IPS-NIHi7 (cell line): ENCODE data around the gene UROC1.

Experiments
- DNase-seq: peaks from one replicate; pipeline ENCODE4 v3.0.0; 2012; ENCODE audit warnings: mixed read lengths; ENCODE audit errors: extremely low spot score

UROC1 gene

DNA sequence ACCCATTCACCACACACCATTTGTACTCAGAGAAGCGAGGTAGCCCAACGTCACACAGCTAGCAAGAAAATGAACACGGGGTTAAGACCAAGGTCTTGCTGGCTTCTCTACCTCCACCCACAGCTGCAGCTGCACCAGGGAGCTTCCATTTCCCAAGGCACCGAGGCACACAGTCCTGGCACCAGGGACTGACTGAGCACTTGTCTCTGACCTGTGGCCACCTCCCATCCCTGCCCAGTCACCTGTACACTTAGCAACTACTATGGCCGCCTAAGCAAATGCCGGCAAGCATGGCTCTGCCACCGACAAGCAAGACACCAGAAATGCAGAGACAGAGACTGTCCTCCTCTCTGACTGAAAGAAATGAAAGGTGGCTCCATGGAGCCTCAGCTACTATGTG, 57.2 kb downstream of the UROC1 start:
- no peak for DNase-seq

DNA sequence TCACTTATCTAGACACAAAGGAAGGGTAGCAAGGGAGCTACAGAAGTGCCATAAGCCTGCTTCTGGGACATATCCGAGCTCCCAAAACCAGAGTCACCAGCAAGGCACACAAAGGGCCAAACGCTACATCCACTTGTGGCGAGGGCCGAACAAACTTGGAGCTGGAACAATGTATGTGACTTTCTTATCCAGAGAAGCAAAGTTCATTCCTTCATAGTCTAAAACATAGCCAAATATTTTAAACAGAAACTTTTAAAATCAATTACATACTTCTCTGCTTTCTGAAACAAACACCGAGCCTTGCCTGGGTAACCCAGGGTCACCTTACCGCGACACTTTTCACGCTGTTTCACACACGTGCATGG, 57.8 kb downstream of the UROC1 start:
- no peak for DNase-seq

DNA sequence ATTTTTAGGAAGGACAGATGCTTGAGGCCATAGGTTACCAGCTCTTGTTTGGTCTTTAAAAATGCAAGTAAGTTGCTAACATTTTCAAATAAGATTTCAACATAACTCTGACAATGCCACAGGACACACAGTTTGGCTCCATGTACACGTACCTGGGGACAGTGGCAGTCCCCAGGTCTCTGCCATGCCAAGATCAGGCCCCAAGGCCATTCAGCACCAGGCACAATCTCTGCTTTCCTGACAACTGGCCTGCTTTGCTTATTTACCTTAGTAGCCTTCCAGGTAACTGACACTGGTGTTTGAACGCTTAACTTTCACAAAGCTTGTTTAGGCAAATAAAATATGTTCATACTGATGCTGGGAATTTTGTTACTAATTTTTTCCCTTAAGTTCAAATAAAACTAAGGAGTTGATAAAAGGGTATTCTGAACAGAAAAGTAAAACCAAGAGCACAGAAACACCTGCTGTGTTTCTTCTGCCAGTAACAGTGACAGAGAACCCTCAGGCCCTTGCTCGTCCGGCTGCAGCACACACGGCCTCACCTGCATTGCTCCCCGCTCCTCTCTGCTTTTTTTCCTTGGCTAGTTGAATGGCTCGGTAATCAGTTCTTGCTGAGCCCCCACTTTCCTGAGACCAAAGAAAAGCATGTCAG, 58.3 kb downstream of the UROC1 start:
- no peak for DNase-seq

DNA sequence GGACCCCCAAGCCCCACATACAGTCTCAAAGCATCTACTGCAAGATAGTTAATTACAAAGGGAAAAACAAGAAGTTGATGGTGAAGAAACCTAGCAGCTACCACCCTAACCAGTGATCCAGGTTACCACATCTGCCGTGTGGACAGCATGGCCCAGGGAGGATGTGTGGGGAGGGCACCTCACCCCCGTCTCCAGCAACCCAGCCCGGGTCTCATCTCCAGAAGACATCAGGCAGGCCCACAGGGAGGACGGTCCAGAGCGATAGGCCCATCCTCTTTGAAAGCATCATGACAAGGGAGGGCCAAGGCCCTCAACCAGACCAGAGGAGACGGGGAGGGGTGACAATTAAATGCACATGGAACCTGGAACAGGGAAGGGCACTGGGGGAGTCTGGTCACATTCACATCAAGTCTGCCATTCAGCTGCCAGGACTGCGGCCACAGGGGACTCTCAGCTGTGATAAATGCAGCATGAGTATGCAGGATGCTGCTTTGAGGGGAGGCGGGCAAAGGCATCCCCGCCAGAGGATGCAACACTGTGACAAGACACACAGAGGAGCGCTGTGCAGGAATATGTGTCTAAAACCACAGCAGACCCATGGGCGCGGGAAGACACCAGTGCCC, 60.7 kb downstream of the UROC1 start:
- no peak for DNase-seq

DNA sequence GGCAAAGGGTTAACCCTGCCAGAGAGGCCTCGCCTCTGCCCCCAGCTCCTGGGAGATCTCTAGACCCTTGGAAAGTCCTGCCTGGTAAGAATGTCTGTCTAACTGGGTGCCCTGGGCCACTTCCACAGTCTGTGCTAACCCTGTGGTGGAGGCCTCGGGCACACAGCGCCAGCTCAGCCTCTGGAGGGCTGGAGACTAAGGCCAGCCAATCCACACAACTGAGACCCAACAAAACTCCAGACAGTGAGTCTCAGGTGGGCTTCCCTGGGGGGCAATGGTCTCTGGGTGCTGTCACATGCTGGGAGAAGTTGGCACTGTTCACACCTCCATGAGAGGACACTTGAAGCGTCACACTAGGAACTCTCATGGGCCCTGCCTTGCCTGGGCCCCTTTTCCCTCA, 61.4 kb downstream of the UROC1 start:
- DNase-seq = no peak

DNA sequence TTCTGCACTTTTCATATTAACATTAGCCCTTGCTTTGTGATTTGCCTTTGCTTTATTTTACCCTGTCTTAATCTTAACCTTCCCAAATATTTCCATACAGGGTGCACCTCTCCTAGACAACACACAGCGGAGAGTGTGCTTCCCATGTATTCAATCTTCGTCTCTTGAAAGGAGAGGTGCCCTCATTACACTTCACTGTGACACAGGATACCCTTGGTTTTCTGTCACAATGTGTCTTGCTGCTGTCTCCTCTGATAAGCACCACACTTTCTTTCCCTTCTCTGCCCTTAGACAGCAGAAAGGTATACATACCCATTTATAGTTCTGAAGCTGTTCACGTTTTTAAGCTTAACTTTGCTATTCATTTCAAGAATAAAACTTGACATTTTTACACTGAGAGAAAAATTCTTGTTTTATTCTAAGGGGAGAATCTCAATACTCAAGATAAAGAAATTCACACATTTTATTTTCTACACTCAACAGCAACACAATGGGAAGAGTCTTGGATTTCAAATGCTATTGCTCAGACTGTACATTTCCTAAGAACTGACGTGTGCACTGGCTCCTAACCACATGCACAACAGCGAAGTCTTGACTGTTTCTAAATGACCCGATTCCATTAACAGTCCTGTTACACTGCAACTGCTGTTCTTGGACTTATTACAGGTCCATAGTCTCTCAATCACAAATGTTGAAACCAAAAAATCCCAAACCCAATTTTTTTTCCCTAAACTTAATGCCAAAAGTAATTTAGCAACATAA, 63.0 kb downstream of the UROC1 start:
- no peak for DNase-seq

DNA sequence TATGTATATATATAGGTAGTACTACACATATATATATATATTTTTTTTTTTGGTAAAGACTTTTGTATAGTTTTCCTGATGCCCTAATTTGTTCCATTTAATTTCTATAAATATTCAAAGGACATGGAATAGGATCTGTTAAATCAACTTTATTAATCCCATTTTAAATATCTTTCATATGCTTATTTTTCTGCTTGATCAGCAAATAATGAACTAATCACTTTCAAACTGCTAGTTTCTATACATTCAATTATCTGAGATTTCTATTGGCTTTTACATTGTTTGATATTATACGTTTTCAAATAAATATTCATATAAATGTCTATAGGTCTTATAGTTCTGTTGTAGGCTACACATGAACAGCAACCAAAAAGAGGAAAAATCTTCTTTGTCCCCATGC, 63.5 kb downstream of the UROC1 start:
- DNase-seq = no peak

DNA sequence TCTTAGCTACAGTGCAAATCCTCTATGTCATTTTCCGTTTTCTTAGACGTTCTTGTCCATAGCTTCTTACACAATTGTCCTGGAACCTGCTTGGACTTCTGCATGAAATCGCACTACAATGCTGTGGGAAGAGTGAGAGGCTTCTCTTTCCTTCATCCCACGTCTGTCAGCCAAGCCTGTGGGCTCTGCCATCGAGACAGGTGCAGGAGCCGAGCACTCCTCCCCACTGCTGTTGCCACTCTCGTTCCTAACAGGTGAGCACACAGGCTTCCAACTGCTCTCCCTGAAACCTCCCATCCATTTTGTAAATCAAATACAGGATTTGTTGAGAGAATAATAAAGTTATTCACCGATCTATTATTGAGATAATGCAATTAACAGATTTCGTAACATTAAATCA, 65.4 kb downstream of the UROC1 start:
- DNase-seq = no peak

DNA sequence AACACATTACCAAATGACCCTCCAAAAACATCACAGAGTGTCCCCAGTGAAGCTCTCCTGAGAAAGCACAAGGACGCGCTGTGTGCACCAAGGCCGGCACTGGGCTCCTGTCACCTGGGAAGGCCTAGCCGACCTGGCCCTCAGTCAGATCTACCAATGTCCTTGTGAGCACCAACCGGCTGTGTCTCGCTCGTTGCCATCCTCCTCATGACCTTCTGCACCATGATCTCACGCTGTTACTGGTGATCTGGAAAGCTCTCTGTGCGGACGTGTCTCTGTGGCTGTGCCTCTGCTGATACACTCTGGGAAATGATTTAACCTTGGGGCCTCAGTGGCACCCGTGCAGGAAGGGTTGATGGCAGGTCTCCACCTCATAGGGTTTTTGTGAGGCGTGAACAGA, 66.1 kb downstream of the UROC1 start:
- no peak for DNase-seq

DNA sequence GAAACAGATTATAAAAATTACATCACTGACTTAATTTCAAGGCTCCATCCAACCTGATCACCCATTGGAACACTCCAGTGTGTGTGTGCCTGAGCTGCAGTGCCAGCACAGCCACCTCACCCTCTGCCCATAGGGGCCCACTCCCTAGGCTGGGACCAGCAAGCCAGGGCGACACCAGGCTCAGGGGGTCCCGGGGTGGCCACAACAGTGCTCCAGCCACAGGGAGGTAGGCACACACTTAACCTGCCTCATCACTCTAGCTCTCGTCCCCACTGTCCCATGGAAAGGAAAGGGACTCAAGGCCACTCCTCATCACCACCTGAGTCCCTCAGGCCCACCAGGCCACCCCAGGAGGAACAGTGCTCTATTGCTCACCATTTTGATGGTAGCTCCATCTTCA, 66.8 kb downstream of the UROC1 start:
- DNase-seq = no peak

DNA sequence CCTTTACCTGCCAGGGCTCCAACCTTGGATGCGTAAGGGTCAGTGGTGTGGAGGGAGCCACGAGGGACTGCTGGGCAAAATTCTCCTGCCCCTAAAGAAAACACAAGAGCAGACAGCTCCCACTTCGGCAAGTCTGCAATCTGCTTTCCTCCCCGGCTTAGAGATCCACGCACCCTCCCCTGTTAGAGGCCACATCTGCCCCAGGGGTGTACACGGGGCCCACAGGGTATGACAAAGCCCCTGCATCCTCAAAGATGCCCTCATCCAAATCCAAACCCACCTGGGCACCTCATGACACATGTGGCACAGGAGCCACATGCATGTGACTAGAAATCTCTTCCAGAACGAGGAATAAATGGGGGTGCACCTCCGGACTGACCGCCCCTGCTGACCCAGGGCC, 67.4 kb downstream of the UROC1 start:
- DNase-seq = no peak

DNA sequence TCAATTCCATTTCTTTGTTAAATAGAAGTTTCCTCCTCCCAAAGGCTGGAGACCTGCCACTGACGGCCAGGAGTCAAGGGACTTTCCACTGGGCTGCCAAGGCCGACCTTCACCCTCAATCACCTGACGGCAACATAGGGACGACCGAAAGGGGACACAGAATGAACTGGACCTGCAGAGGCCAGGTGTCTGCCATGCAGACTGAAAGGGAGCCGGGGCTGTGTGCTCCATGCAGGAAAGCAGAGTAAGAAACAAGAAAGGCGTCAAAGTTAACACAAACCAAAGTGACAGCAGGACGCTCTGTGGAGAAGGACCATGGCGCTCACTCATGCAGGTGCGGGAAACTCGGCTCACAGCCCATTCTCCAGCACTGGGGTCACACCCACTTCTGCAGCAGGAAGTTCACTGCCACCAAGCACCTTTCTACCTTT, 67.9 kb downstream of the UROC1 start:
- no peak for DNase-seq

DNA sequence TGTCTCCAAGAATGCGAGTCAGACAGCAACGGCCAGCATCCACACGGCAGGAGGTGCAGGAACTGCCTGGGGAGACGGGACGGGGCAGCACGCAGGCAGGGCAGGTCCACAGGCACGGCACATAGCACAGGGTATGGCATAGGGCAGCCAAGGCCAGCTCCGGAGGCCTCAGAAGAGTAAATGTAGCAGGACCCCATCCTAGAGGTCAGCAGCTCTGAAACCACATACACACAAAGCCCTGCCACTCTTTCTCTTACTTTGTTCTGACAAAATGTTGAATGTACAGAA, 68.7 kb downstream of the UROC1 start:
- no peak for DNase-seq

DNA sequence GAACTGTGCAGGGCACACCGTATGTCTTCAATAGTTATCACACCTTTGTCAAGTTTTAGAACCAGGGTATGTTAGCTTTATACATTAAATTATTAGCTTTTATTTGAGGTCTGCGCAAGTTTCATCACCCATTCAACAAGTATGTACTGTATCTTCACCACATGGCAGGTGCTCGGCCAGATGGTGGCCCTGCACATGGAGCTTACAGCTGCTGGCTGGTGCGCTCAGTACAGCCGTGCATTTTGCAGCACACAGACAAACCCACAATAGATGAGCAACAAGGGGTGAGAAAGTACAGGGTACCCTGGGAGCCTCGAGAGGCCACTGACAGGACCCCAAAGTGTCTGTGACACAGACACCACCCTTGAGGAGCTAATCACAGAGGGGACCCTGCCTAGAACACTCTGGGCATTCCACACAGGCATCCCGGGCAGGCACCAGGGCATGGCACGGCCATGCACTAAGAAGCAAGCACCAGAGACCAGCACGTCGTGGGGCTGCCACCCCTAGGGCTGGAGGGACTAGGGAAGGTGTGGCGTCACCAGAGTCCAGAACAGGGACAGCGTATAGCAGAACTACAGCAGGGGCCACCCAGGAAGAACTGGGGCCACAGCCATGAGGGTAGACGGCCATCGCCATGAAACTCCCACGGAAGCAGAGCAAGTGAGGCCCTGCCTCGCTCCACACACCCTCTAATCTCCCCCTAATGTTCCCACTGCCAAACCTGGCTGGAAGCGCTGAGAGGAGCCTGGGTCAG, 69.3 kb downstream of the UROC1 start:
- no peak for DNase-seq

DNA sequence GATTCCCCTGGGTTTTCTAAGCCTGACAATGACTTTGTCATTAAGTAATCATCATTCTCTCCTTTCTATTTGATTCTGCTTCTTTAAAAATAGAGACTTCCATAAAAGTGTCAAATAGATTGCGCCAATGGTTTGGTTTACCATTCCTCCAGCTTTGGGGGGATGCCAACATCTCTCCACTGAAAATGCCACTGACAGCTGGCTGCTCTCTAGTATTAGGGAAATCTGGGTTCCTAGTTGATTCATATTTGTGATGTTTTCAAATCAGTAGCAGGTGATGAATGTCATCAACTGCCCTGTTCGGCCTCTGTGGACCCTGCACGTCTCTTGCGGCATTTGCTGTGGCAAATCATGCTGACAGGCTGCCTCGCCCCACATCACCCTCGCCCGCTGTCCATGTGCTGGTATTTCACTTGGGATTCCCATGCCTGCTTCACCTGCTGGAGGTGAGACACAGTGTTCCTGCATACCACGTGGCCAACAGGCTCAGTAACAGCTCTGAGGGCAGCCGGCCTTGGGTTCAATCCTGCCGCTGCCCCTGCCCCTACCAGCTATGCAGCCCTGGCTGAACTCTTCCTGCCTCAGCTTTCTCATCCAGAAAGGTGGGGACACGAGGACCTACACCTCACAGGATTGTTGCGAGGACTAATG, 70.0 kb downstream of the UROC1 start:
- DNase-seq = no peak

DNA sequence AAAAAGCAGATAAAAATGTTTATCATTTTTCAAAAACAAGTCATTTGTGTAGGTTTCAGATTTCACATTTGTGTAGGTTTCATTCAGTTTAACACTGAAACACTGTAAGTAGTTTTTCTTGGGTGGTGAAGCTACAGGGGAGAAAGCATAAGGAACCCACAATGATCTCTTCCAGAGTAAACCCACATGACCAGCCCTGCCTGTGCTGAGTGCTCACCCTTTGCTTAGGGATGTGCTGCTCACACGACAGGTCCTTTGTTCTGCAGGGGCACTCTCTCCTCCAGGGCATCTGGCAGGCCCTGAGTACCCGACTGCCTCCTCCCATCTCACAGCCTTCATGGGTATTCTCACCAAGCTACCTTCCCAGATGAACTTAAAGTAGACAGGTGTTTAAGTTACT, 70.8 kb downstream of the UROC1 start:
- DNase-seq = no peak

DNA sequence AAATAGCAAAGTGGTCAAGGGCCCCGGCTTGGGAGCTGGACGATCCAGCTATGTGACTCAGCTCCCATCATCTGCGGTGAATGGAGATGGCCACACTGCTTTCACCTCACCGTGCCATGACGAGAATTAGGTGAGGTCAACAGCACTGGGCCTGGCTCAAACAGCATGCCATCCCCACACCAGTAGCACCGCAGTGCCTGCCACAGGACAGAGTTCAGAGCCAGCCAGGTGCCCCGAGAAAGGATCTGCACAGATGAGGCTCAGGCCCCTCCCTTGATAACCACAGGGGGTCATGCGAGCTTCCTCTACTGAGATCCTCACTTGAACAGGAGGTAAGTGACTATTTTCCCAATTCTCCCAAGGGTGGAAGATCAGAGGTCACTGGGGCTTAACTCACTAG, 71.3 kb downstream of the UROC1 start:
- peak; percentile 45 for DNase-seq

DNA sequence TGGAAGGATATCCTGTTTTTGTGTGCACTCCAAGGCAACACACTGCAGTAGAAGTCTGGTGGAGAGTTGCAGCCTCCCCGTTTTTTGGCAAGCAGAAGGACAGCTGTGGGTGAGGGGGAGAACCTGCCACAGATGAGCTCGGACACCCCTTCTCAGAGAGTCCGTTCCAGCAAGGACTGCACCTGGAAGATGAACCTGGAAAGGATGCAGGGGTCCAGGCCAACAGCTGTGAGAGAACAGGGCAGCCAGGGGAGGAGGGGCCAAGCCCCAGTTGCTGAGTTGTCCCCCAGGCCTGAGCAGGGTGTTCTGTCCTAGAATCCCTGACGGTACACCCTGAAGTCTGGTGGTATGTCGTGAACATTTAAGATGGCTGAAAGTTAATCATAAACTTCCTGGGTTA, 72.1 kb downstream of the UROC1 start:
- DNase-seq = no peak

DNA sequence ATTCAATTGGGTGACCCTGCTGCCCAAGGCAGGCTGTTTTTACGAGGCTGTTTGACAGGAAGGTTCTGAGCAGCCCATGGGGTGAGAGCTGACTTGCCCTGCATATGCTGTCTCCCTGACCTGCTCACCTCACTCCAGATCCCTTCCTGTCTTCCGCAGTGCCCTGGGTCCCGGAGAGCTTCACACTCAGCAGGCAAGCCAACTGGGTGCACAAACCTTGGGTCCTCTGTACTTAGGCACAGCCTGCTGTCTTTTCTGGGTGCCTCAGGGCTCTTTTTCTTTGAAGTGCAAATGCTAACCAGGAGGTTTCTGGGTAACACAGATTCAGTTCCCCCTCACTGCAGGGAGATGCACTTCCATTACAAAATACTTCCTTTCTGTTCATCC, 74.7 kb downstream of the UROC1 start:
- no peak for DNase-seq

DNA sequence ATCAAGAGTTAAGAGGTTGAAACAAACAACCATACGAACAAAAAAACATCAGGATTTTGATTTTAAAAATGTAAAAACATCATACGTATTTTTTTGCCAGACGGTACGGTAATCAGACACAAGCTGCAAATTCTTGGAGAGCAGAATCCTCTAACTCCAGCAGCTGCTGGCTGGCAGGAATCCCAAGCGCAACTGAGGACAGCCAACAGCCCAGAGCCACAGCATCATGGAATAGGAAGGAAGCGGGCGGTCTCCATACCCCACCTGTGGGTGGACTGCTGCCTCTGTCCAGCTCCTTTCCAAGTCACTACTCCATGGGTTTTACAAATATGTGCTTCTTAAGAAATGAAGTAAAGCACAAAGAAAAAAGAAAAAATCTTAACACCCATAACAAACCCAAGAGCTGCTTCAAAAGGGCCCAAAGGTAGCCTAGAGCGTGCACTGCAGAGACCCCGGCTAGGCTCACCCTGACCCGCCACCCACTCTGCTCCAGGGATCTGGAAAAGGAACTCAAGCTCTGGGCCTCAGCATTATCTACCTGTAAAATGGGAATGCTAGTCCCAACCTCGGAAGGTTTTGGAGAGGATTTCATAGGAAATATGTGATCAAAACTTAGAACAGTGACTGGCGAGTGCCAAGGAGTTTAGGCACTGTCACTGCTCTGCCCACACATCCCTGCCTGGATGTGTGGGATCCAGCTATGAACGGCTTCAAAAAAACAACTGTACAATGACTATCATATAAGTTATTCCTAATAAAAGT, 75.3 kb downstream of the UROC1 start:
- no peak for DNase-seq

DNA sequence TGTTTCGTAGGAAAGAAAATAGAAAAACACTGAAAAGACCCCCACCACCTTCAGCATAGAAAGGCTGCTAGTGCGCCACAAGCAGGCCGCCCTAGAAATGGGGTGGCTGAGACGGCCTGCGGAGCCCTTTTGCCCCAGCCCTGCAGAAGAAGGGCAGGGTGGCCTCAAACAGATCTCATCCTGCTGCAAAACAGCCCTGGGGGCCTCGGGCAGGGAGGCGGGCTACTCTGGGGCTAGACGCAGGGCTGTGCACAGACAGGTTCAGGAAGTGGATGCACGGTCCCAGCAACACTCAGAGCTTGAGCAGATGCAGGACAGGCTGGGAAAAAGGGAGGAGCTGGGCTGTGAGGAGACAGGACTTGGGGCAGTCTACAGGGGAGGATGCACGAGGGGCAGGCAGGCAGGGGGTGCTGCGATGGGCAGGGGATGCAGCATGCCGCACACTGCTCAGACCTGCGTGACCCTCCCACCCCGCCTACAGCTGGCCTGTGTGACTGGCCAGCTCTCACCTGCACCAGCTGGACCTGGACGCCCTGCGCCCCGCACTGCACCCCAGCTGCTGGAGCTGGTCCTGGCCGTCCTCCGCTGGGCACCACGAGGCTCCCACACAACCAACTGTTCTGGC, 76.2 kb downstream of the UROC1 start:
- DNase-seq = no peak
